Keratinocyte (primary cell): Measurements from ENCODE around the gene CDC16. TPM values are rescaled to one million over a fixed set of nuclear protein-coding genes. Genes with fewer than 3 reads are reported as not detected.

Experiments
- DNase-seq: peaks from one replicate; pipeline ENCODE4 v3.0.0-alpha.2; 2011; ENCODE audit warnings: low read depth, missing footprints, low spot score
- FAIRE-seq: peaks from 2 replicates; lab custom pipeline; 2011; peaks lifted over from hg19 to GRCh38; lab: Jason Lieb, UNC
- H2AFZ ChIP-seq: 2 replicates; pipeline ENCODE4 v1.6.0; 2012; ENCODE audit warnings: low read length, control low read depth, inconsistent platforms; ENCODE audit not compliant: control insufficient read depth
- H3K27ac ChIP-seq: 2 replicates; pipeline ENCODE4 v1.5.1; 2011; ENCODE audit warnings: low read length; ENCODE audit not compliant: control insufficient read depth, insufficient read depth
- H3K27me3 ChIP-seq: 3 replicates; pipeline ENCODE4 v1.6.0; 2011; ENCODE audit warnings: low read length; ENCODE audit not compliant: control insufficient read depth, insufficient read depth; ENCODE audit errors: extremely low read depth
- H3K36me3 ChIP-seq, 2 experiments: 2 replicates in 1 of 2; 3 replicates in 1 of 2; pipeline ENCODE4 v1.5.1; 2011; ENCODE audit warnings: low read length in 2 of 2, mild to moderate bottlenecking in 1 of 2; ENCODE audit not compliant: control insufficient read depth in 2 of 2, insufficient read depth in 2 of 2; ENCODE audit errors: extremely low read depth in 1 of 2
- H3K4me1 ChIP-seq: 3 replicates; pipeline ENCODE4 v1.5.1; 2011; ENCODE audit warnings: low read length; ENCODE audit not compliant: control insufficient read depth, insufficient read depth; ENCODE audit errors: extremely low read depth
- H3K4me2 ChIP-seq: 3 replicates; pipeline ENCODE4 v1.6.0; 2011; ENCODE audit warnings: low read depth, low read length; ENCODE audit not compliant: control insufficient read depth, insufficient read depth; ENCODE audit errors: extremely low read depth
- H3K4me3 ChIP-seq, 3 experiments: fragments of 200-600 bp in 1 of 3; sonication (generic) in 1 of 3; 2 replicates in 2 of 3; 3 replicates in 1 of 3; pipeline ENCODE4 v1.5.1; 2011 to 2016; ENCODE audit warnings: low read length in 3 of 3, mild to moderate bottlenecking in 3 of 3, control low read depth in 2 of 3, inconsistent platforms in 1 of 3, low read depth in 1 of 3, mixed read lengths in 1 of 3, mixed run types in 1 of 3, moderate library complexity in 1 of 3; ENCODE audit not compliant: control insufficient read depth in 2 of 3, insufficient read depth in 2 of 3; ENCODE audit errors: extremely low read depth in 1 of 3
- H3K79me2 ChIP-seq: 2 replicates; pipeline ENCODE4 v1.6.0; 2012; ENCODE audit warnings: low read length; ENCODE audit not compliant: control insufficient read depth, insufficient read depth
- H3K9ac ChIP-seq: 3 replicates; pipeline ENCODE4 v1.6.0; 2011; ENCODE audit warnings: low read length; ENCODE audit not compliant: control insufficient read depth, insufficient read depth; ENCODE audit errors: extremely low read depth
- H3K9me1 ChIP-seq: 3 replicates; pipeline ENCODE4 v1.6.0; 2011; ENCODE audit warnings: low read length; ENCODE audit not compliant: control insufficient read depth, insufficient read depth; ENCODE audit errors: extremely low read depth
- H3K9me3 ChIP-seq: 2 replicates; pipeline ENCODE4 v1.5.1; 2012; ENCODE audit warnings: low read depth, low read length; ENCODE audit not compliant: control insufficient read depth
- H4K20me1 ChIP-seq: 3 replicates; pipeline ENCODE4 v1.6.0; 2011; ENCODE audit warnings: low read length; ENCODE audit not compliant: control insufficient read depth, insufficient read depth; ENCODE audit errors: extremely low read depth
- EZH2 ChIP-seq: IDR thresholded peaks from one replicate; pipeline ENCODE4 v1.6.1; 2012; ENCODE audit warnings: inconsistent platforms, mild to moderate bottlenecking, low read length, moderate library complexity
- dilution Hi-C: fragments of 300-500 bp; cut with MboI; formaldehyde crosslinking; loops from one replicate; pipeline ENCODE4 v1.7.0; 2020; ENCODE audit warnings: low sequenced_read_pairs; ENCODE audit not compliant: extremely low pct_ligation_motif_present
- polyA plus RNA-seq, 5 experiments: library from polyadenylated mRNA; depleted of rRNA in 3 of 5; stranded (reverse) in 3 of 5; stranded (forward) in 1 of 5; unstranded in 1 of 5; fragments of >200 nt; gene quantifications; 1 replicate in 1 of 5; 2 replicates in 3 of 5; 3 replicates in 1 of 5; pipeline versions ENCODE4 v1.2.1 to v1.2.3, GENCODE V29; 2011 to 2012; ENCODE audit warnings: missing spikeins in 2 of 5, low read depth in 1 of 5, low replicate concordance in 1 of 5
- TF ChIP-seq, protein P1 (sequence below), 3 experiments: IDR thresholded peaks in 1 of 3; conservative IDR thresholded peaks in 1 of 3; optimal IDR thresholded peaks in 1 of 3; 2 replicates in 2 of 3; 3 replicates in 1 of 3; pipeline versions ENCODE3 to v1.5.1; 2011; ENCODE audit warnings: low read length in 3 of 3, mild to moderate bottlenecking in 3 of 3, moderate library complexity in 2 of 3, control low read depth in 1 of 3, inconsistent platforms in 1 of 3; ENCODE audit not compliant: insufficient read depth in 2 of 3; ENCODE audit errors: extremely low read depth in 1 of 3

Gene CDC16
- polyA plus RNA-seq, 1 donor (not counting 4 experiments of a cell fraction or from before 2014, with no cell fraction given): 91.8 TPM

DNA sequence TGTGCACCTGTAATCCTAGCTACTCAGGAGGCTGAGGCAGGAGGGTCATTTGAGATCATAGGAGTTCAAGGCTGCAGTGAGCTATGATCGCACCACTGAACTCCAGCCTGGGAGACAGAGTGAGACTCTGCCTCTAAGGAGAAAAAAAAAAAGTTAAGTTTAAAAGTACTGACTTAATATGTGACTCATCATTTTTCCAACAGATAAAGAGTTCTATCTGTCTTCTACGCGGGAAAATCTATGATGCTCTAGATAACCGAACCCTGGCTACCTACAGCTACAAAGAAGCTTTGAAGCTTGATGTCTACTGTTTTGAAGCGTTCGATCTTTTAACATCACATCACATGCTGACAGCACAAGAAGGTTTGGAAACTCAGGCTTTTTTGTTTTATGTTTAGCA lies 7.2 kb downstream of the CDC16 start:
- Histone ChIP-seq H3K4me3 (no peak overlapping the region), H3K4me1 (no peaks in the 10 kb centered on the region), H3K9ac (no peak overlapping the region), H3K9me1 (no peaks in the 10 kb centered on the region), H3K79me2 (peaks cover 7% of the 10 kb centered on the region), H3K9me3 (no peaks in the 10 kb centered on the region), H3K27me3 (no peaks in the 10 kb centered on the region), H2AFZ (no peak overlapping the region), H3K4me2 (no peak overlapping the region), H4K20me1 (no peaks in the 10 kb centered on the region), H3K27ac (no peak overlapping the region), H3K36me3 (peaks cover 31 to 36% of the 10 kb centered on the region in 2 experiments)
- no peak for DNase-seq
- no peak for TF ChIP-seq EZH2
- TF ChIP-seq, protein P1, sequence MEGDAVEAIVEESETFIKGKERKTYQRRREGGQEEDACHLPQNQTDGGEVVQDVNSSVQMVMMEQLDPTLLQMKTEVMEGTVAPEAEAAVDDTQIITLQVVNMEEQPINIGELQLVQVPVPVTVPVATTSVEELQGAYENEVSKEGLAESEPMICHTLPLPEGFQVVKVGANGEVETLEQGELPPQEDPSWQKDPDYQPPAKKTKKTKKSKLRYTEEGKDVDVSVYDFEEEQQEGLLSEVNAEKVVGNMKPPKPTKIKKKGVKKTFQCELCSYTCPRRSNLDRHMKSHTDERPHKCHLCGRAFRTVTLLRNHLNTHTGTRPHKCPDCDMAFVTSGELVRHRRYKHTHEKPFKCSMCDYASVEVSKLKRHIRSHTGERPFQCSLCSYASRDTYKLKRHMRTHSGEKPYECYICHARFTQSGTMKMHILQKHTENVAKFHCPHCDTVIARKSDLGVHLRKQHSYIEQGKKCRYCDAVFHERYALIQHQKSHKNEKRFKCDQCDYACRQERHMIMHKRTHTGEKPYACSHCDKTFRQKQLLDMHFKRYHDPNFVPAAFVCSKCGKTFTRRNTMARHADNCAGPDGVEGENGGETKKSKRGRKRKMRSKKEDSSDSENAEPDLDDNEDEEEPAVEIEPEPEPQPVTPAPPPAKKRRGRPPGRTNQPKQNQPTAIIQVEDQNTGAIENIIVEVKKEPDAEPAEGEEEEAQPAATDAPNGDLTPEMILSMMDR (optimal IDR thresholded peaks at IDR 0.05 in 1 of 3, IDR thresholded peaks at IDR 0.05 in 1 of 3, conservative IDR thresholded peaks at IDR 0.05 in 1 of 3; ENCODE audit: extremely low read depth in 1 of 3, insufficient read depth in 2 of 3, low read length in 3 of 3): no peak
- FAIRE-seq: no peak
- dilution Hi-C loops: no loop called here

DNA sequence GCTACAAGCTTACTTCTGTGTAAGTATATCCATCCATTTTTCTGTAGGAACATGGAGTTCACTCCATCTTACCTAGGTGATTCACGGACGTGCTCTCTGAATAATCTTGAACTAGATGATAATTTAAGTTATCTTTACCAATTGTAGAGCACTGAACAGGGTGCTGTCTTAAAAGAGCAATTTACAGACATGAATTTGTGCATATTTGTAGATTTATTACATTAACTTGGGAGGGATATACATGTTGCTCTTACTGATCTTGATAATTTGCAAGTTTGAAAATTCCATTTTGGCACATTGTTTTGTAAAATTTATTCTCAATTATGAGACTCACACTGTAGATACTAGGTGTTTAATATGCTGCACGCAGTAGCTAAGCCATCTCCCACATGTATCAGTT lies 9.3 kb downstream of the CDC16 start:
- H3K27me3 ChIP-seq: no peaks in the 10 kb centered on the region
- peaks cover 5% of the 10 kb centered on the region for H3K79me2 ChIP-seq
- H3K4me2 ChIP-seq: no peak overlapping the region
- FAIRE-seq: no peak
- H4K20me1 ChIP-seq: no peaks in the 10 kb centered on the region
- H3K9me1 ChIP-seq: no peaks in the 10 kb centered on the region
- no peak for TF ChIP-seq EZH2
- TF ChIP-seq, protein P1 (optimal IDR thresholded peaks at IDR 0.05 in 1 of 3, IDR thresholded peaks at IDR 0.05 in 1 of 3, conservative IDR thresholded peaks at IDR 0.05 in 1 of 3; ENCODE audit: extremely low read depth in 1 of 3, insufficient read depth in 2 of 3, low read length in 3 of 3): no peak
- no peaks in the 10 kb centered on the region for H3K4me1 ChIP-seq
- no peak overlapping the region for H3K4me3 ChIP-seq
- H3K9ac ChIP-seq: no peak overlapping the region
- dilution Hi-C loops: no loop called here
- H3K36me3 ChIP-seq: peaks cover 27 to 34% of the 10 kb centered on the region in 2 experiments
- H3K27ac ChIP-seq: no peak overlapping the region
- DNase-seq: no peak
- no peak overlapping the region for H2AFZ ChIP-seq
- no peaks in the 10 kb centered on the region for H3K9me3 ChIP-seq
